AG04449 (cell line): ENCODE measurements around the gene FLNB.

Source experiments
- CTCF ChIA-PET: fragments of 350-600 bp; formaldehyde crosslinking; extraction: SDS; loops from one replicate; lab custom pipeline; 2021; ENCODE audit warnings: antibody characterized with exemption; lab: Yijun Ruan, JAX
- POLR2A ChIA-PET: fragments of 400-600, 350-600 bp; formaldehyde crosslinking; extraction: SDS; loops from one replicate; lab custom pipeline; 2020; ENCODE audit warnings: antibody characterized with exemption, inconsistent platforms; lab: Yijun Ruan, JAX
- DNase-seq: peaks from one replicate; pipeline ENCODE4 v3.0.0-alpha.2; 2010; ENCODE audit warnings: low read depth, low spot score
- H3K4me3 ChIP-seq: 2 replicates; pipeline ENCODE4 v1.5.1; 2011; ENCODE audit warnings: low read depth, mild to moderate bottlenecking, control low read depth, low read length
- CTCF ChIP-seq: IDR thresholded peaks from one replicate; pipeline ENCODE4 v1.5.1; 2011; ENCODE audit warnings: mild to moderate bottlenecking, moderate library complexity, low read length, control low read depth, inconsistent platforms; ENCODE audit not compliant: insufficient read depth; ENCODE audit errors: missing control alignments

The FLNB gene

DNA sequence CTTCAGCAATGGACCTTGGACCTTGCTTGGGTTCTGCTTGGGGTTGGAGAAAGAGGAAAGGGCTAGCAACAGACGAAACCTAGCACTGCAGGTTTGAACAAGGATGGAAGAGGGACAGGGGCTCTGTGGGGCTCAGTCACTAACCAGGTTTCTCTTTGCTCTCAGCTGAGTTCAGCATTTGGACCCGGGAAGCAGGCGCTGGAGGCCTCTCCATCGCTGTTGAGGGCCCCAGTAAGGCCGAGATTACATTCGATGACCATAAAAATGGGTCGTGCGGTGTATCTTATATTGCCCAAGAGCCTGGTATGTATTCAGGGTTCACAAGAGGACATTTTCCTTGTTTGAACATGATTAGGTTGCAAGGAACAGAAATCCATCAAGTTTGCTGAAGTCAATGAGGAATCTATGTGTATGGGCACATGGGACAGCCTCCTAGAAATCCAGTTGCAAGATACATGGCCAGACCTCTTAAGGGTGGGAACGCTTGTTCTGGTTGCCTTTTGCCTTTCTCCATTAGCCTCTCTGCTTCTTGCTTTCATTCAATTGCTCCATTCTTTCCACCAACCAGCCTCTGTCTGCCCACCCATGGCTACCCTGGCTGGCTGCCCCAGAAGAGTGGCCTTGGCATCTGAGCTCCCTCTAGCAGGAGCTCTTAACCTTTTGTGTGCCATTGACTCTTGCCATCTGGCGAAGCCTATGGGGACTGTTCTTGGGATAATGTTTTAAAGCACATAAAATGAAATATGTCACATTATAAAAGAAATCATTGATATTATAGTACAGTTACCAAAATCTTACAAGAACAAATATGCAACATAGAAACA, 146.6 kb downstream of the FLNB start:
- CTCF ChIA-PET = interaction anchor here (1.0 kb wide), 1 partner anchor 23 kb away, joined by 3 read pairs; no protein-coding TSS in a partner anchor
- H3K4me3 ChIP-seq = no peak overlapping the region
- DNase-seq = no peak
- POLR2A ChIA-PET = no interaction called here
- TF ChIP-seq CTCF = no peak

GRCh38 chr3:58155838-58156237, 147.6 kb downstream of the FLNB start:
- no peak overlapping the region for H3K4me3 ChIP-seq
- ChIA-PET CTCF (interaction anchor here (0.9 kb wide), 1 partner anchor 9 kb away, joined by 4 read pairs; no protein-coding TSS in a partner anchor), POLR2A (no interaction called here)
- DNase-seq = no peak
- TF ChIP-seq CTCF = no peak

DNA sequence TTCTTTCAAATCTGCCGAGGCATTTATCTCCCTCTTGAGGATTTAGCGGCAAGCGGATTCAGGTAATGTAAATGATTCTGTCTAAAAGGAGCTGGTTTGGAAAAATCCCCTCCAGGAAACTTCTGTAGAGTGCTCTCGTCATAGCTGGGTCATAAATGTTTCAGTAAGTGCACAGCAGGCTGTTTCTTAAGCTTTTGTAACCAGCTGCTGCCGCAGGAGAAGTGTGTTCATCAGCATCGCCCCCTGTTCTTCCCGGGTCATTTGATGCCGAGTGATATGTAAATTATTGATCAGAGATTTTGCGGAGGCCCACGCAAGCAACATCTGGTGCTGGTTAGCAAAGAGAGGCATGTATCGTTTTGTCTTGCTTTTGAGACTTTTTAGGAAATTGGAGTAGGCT, 149.5 kb downstream of the FLNB start:
- CTCF ChIA-PET = interaction anchor here (1.3 to 3.0 kb wide), 6 partner anchors 10 to 197 kb away, joined by 3 to 25 read pairs (median 5); no protein-coding TSS in a partner anchor
- H3K4me3 ChIP-seq = no peak overlapping the region
- POLR2A ChIA-PET = no interaction called here
- TF ChIP-seq CTCF = no peak
- DNase-seq = no peak

DNA sequence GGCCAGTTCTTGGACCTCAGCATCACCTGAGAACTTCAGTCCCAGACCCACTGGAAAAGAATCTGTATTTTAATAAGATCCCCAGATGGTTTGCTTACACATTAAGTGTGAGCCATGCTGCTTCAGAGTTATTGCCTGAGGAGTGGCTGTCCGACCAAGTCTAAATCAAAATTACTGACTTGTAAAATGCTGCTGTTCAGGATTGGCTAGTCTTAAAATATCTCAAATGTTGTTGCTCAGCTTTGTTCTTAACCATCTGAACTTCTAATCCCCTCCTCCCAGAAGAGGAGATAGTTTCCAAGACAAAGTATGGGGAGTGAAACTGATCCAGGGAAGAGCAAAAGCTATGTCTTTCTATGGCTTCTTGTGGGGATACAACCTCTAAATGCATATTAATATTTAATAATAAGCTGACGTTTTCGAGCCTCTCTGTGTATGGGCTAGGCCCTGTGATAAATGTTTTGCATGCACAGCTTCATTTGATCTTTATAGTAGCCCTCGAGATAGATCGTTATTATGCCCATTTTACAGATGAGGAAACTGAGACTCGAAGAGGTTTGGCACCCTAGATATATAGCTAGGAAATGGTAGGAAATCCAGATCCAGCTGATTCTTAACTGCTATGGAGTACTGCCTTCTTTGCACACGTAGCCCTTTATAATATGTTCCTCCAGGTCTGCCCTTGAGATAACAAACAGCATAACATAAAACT, 150.4 kb downstream of the FLNB start:
- no peak overlapping the region for H3K4me3 ChIP-seq
- no peak for TF ChIP-seq CTCF
- no peak for DNase-seq
- ChIA-PET POLR2A (no interaction called here), CTCF (interaction anchor here (1.1 to 3.0 kb wide), 7 partner anchors 9 to 198 kb away, joined by 3 to 25 read pairs (median 5); partner anchors contain the start of genes HTD2 and RPP14)

DNA sequence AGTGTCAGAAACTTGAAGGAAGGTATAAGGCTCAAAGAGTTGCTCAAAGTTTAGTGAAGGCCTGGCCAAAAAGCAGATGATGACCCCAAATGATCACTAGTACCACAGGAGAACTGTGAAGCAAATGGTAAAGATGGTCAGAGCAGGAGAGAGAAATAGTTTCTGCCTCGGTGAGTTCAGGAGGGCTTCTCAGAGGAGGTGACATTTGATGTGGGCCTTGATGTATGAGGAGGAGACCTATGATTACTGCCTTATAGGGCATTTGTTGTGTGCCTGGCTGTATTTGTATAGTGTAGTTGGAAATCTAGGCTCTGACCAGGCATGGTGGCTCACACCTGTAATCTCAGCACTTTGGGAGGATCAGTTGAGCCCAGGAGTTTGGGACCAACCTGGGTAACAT, 152.2 kb downstream of the FLNB start:
- H3K4me3 ChIP-seq = no peak overlapping the region
- TF ChIP-seq CTCF = no peak
- POLR2A ChIA-PET = no interaction called here
- CTCF ChIA-PET = interaction anchor here (0.9 to 2.1 kb wide), 2 partner anchors 9 to 17 kb away, joined by 4 to 17 read pairs; no protein-coding TSS in a partner anchor
- DNase-seq = no peak
